K562 (cell line): ENCODE measurements around the gene RFWD3. TPM values are rescaled to one million over a fixed set of nuclear protein-coding genes. Genes with fewer than 3 reads are reported as not detected.
A peak's percentile ranks its signal among the peaks of the same experiment; 100 is the strongest.

Experiments used
- ADNP ChIP-seq: fragments of 200-800 bp; sonication (Bioruptor generic); IDR thresholded peaks from 2 replicates; pipeline ENCODE4 v1.6.1; 2016; ENCODE audit warnings: missing genetic modification characterization, missing compliant biosample characterization
- ARID3B ChIP-seq: fragments of 250-450 bp; sonication (Bioruptor Pico); IDR thresholded peaks from 2 replicates; pipeline ENCODE4 v1.4.0; 2020; ENCODE audit warnings: borderline replicate concordance
- ASH1L ChIP-seq: fragments of 450-650 bp; IDR thresholded peaks from 2 replicates; pipeline ENCODE4 v1.6.1; 2018; ENCODE audit warnings: borderline replicate concordance, mild to moderate bottlenecking, low read depth; ENCODE audit not compliant: partially characterized antibody
- BCL6 ChIP-seq: fragments of 250-450 bp; sonication (Bioruptor Pico); IDR thresholded peaks from 2 replicates; pipeline ENCODE4 v1.4.0; 2020
- CBFA2T3 ChIP-seq: fragments of 450-650 bp; IDR thresholded peaks from 2 replicates; pipeline ENCODE4 v1.6.1; 2017
- EP300 ChIP-seq: IDR thresholded peaks from 2 replicates; pipeline ENCODE4 v1.6.1; 2012; ENCODE audit warnings: low read length, improper control_type of control experiment
- ERF ChIP-seq: fragments of 450-650 bp; formaldehyde crosslinking; IDR thresholded peaks from 2 replicates; pipeline ENCODE4 v1.4.0; 2020; ENCODE audit warnings: mild to moderate bottlenecking, mixed read lengths
- ESRRA ChIP-seq: fragments of 450-650 bp; IDR thresholded peaks from 2 replicates; pipeline ENCODE4 v1.6.1; 2014; ENCODE audit warnings: low read depth, mild to moderate bottlenecking, moderate library complexity, borderline replicate concordance
- FOXA3 ChIP-seq, 2 experiments: fragments of 450-650 bp in 1 of 2; sonication (generic) in 1 of 2; formaldehyde crosslinking; IDR thresholded peaks in 1 of 2; conservative IDR thresholded peaks in 1 of 2; 2 replicates each; pipeline versions ENCODE4 v1.4.0 to v1.8.0; 2020 to 2022; ENCODE audit warnings: mild to moderate bottlenecking in 2 of 2, missing genetic modification reagents in 1 of 2
- KAT8 ChIP-seq: fragments of 450-650 bp; IDR thresholded peaks from 2 replicates; pipeline ENCODE4 v1.6.1; 2016; ENCODE audit warnings: low read depth, mild to moderate bottlenecking
- KDM1A ChIP-seq, 2 experiments: fragments of 450-650 bp; IDR thresholded peaks; 2 replicates each; pipeline ENCODE4 v1.6.1; 2016; ENCODE audit warnings: mild to moderate bottlenecking in 2 of 2
- KDM2B ChIP-seq: fragments of 250-450 bp; sonication (Bioruptor Pico); IDR thresholded peaks from 2 replicates; pipeline ENCODE4 v1.8.0; 2021; ENCODE audit warnings: mild to moderate bottlenecking, moderate library complexity
- KLF16 ChIP-seq: IDR thresholded peaks from 2 replicates; pipeline ENCODE4 v1.6.1; 2016; ENCODE audit warnings: antibody characterized with exemption
- L3MBTL2 ChIP-seq: fragments of 450-650 bp; IDR thresholded peaks from 2 replicates; pipeline ENCODE4 v1.6.1; 2016; ENCODE audit warnings: mild to moderate bottlenecking, moderate library complexity
- MYC ChIP-seq, 2 experiments: fragments of 250-450 bp in 1 of 2; sonication (Bioruptor Pico) in 1 of 2; IDR thresholded peaks; 2 replicates each; pipeline versions ENCODE4 v1.5.1 to v1.6.1; 2012 to 2021; ENCODE audit warnings: low read depth in 2 of 2, borderline replicate concordance in 1 of 2, improper control_type of control experiment in 1 of 2, low read length in 1 of 2, mild to moderate bottlenecking in 1 of 2, moderate library complexity in 1 of 2
- RBM15 ChIP-seq: fragments of 200-400 bp; formaldehyde crosslinking; IDR thresholded peaks from 2 replicates; pipeline ENCODE4 v1.6.1; 2018; ENCODE audit warnings: mild to moderate bottlenecking, low read length, moderate library complexity; ENCODE audit not compliant: insufficient read depth
- RFX5 ChIP-seq: IDR thresholded peaks from 2 replicates; pipeline ENCODE4 v1.6.1; 2011; ENCODE audit warnings: low read depth, mild to moderate bottlenecking, improper control_type of control experiment, low read length
- RNF2 ChIP-seq: sonication (generic); IDR thresholded peaks from 2 replicates; pipeline ENCODE4 v1.6.1; 2016
- SMARCA5 ChIP-seq: fragments of 450-650 bp; IDR thresholded peaks from 2 replicates; pipeline ENCODE4 v1.6.1; 2016
- SOX6 ChIP-seq: fragments of 450-650 bp; IDR thresholded peaks from 2 replicates; pipeline ENCODE4 v1.6.1; 2014; ENCODE audit warnings: mild to moderate bottlenecking
- TEAD4 ChIP-seq, 2 experiments: sonication (generic) in 1 of 2; formaldehyde crosslinking in 1 of 2; IDR thresholded peaks; 2 replicates each; pipeline versions ENCODE4 v1.6.1 to v1.8.0; 2012 to 2022; ENCODE audit warnings: borderline replicate concordance in 1 of 2, inconsistent platforms in 1 of 2, low read length in 1 of 2, mild to moderate bottlenecking in 1 of 2, missing genetic modification reagents in 1 of 2
- VEZF1 ChIP-seq: fragments of 200-800 bp; sonication (Bioruptor generic); IDR thresholded peaks from 2 replicates; pipeline ENCODE4 v1.6.1; 2017; ENCODE audit warnings: missing genetic modification characterization, missing compliant biosample characterization
- ZBTB26 ChIP-seq: fragments of 450-650 bp; formaldehyde crosslinking; IDR thresholded peaks from 2 replicates; pipeline ENCODE4 v1.4.0; 2022; ENCODE audit warnings: missing genetic modification characterization
- ZNF551 ChIP-seq: fragments of 250-450 bp; sonication (Bioruptor Pico); IDR thresholded peaks from 2 replicates; pipeline ENCODE4 v1.5.0; 2021; ENCODE audit warnings: mild to moderate bottlenecking, moderate library complexity
- ZNF668 ChIP-seq: fragments of 250-450 bp; sonication (Bioruptor Pico); IDR thresholded peaks from 2 replicates; pipeline ENCODE4 v1.8.0; 2022; ENCODE audit warnings: mild to moderate bottlenecking, inconsistent platforms
- ZNF717 ChIP-seq: fragments of 250-450 bp; sonication (Bioruptor Pico); IDR thresholded peaks from 2 replicates; pipeline ENCODE4 v1.5.0; 2021
- ZNF76 ChIP-seq: fragments of 250-450 bp; sonication (Bioruptor Pico); IDR thresholded peaks from 2 replicates; pipeline ENCODE4 v1.4.0; 2020; ENCODE audit warnings: mild to moderate bottlenecking, moderate library complexity, borderline replicate concordance
- ZNF830 ChIP-seq: fragments of 250-450 bp; sonication (Bioruptor Pico); IDR thresholded peaks from 2 replicates; pipeline ENCODE4 v1.5.0; 2021; ENCODE audit warnings: mild to moderate bottlenecking
- polyA plus RNA-seq, 8 experiments: library from polyadenylated mRNA; depleted of rRNA in 4 of 8; stranded (reverse) in 5 of 8; unstranded in 3 of 8; fragments of >200 nt; fragmentation: Nextera tagmentation in 2 of 8; fragmentation: Illumina TruSeq in 1 of 8; extraction: Ambion mirVana in 2 of 8; extraction: Trizol in 1 of 8; gene quantifications; 2 replicates each; pipeline versions ENCODE4 v1.2.1 to v1.2.3, GENCODE V29; 2011 to 2014; ENCODE audit warnings: inconsistent platforms in 1 of 8, missing spikeins in 1 of 8
- total RNA-seq, 7 experiments: library from RNA; depleted of rRNA in 6 of 7; stranded (reverse); fragments of >200 nt in 6 of 7; fragmentation: Illumina TruSeq in 2 of 7; extraction: Trizol in 2 of 7; gene quantifications; 2 replicates each; pipeline versions ENCODE4 v1.2.1 to v1.2.3, GENCODE V29; 2011 to 2021; ENCODE audit warnings: low replicate concordance in 1 of 7

RFWD3 gene
- total and polyA plus RNA-seq, 9 of the 15 experiments (the other 6 are each of a cell fraction or from before 2014, with no cell fraction given) = 20.8 to 121 (median 79.0) TPM

GRCh38 chr16:74608944-74609343 lies 57.7 kb downstream of the RFWD3 start (continued):
- TF ChIP-seq ZBTB26 (CRISPR knock-in tag) (no peak), ARID3B (CRISPR knock-in tag) (no peak), ASH1L (no peak), TEAD4 (IDR thresholded peaks at IDR 0.05; ENCODE audit: low read length) (peak; percentile 74), TEAD4 (CRISPR knock-in tag; IDR thresholded peaks at IDR 0.05; ENCODE audit: borderline replicate concordance) (no peak), ZNF551 (CRISPR knock-in tag) (no peak), RNF2 (peak; percentile 21; the same call in 1 of the 2 replicates), KAT8 (no peak), KDM1A (IDR thresholded peaks at IDR 0.05) (peak; percentile 95), CBFA2T3 (peak; percentile 77), EP300 (peak; percentile 34; the same call in 1 of the 2 replicates), ADNP (tag) (0 out of 2 replicates have a peak, but pooled peaks have one; percentile 11), KLF16 (peak; percentile 58; the same call in 1 of the 2 replicates), ERF (CRISPR knock-in tag) (0 out of 2 replicates have a peak, but pooled peaks have one; percentile 15), RFX5 (no peak), ZNF717 (CRISPR knock-in tag) (no peak), RBM15 (no peak), BCL6 (no peak), ZNF76 (CRISPR knock-in tag) (no peak), ESRRA (peak; percentile 78; the same call in 1 of the 2 replicates), SMARCA5 (no peak), VEZF1 (CRISPR knock-in tag) (peak; percentile 30; the same call in 1 of the 2 replicates), MYC (IDR thresholded peaks at IDR 0.05; ENCODE audit: low read depth, low read length) (0 out of 2 replicates have a peak, but pooled peaks have one; percentile 31), MYC (CRISPR knock-in tag; IDR thresholded peaks at IDR 0.05; ENCODE audit: borderline replicate concordance, low read depth) (no peak), ZNF668 (no peak), FOXA3 (CRISPR knock-in tag; conservative IDR thresholded peaks at IDR 0.05 in 1 of 2, IDR thresholded peaks at IDR 0.05 in 1 of 2) (peak in 1 of 2 experiments; percentile 70; a peak in 2 of 4 replicates), L3MBTL2 (no peak), KDM2B (no peak), SOX6 (peak; percentile 62), ZNF830 (no peak)
